CD1c-positive myeloid dendritic cell (primary cell): ENCODE data around the gene NEUROG1.

ENCODE experiments used
- DNase-seq: peaks from one replicate; pipeline ENCODE4 v3.0.0-alpha.2; 2016; ENCODE audit errors: extremely low spot score

Gene NEUROG1

GRCh38 chr5:135564331-135564730 is 28.6 kb upstream of the NEUROG1 start:
- DNase-seq = no peak

DNA sequence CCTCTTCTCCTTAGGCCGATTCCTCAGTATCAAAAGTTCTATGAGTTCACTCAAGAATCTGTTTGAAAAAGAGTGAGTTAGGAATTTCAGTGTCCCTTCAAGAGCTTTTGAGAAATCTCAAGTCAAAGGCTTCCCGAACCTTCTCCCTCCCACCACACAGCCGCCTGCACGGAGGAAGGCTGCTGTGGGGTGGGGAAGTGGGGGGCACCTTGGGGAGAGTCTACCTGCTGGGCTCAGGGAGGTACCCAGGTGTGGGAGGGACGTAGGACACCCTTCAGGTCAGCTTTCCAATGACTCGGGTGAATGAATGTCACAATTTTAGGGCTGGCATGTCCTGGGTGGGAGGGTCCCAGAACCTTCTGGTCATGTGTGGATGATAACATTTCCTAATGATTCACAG is 25.5 kb upstream of the NEUROG1 start:
- no peak for DNase-seq

- DNase-seq = peak; percentile 92
Observed at GRCh38 chr5:135560858-135561257, 25.1 kb upstream of the NEUROG1 start.

DNA sequence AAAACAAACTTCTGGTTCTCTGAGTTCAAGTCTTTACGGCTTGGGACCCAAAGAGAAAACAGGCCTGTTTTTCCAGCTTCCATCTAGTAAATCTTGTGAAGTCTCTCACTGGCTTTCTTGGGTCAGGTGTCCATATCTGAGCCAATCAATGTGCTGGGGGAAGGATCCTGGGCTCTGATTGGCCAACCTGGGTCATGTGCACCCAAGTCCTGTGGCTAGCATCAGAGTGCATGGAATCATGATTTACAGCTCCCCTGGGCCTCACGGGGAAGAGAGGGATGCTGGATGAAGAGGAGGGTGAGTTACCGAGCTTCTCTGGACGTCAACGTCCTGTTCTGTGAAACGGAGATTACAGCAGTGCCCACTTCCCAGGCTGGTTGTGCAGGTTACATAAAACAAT is 23.6 kb upstream of the NEUROG1 start:
- DNase-seq = no peak

GRCh38 chr5:135557076-135557838 is 21.5 kb upstream of the NEUROG1 start:
- DNase-seq = no peak

- no peak for DNase-seq
Observed at GRCh38 chr5:135556620-135557019, 20.9 kb upstream of the NEUROG1 start.

DNA sequence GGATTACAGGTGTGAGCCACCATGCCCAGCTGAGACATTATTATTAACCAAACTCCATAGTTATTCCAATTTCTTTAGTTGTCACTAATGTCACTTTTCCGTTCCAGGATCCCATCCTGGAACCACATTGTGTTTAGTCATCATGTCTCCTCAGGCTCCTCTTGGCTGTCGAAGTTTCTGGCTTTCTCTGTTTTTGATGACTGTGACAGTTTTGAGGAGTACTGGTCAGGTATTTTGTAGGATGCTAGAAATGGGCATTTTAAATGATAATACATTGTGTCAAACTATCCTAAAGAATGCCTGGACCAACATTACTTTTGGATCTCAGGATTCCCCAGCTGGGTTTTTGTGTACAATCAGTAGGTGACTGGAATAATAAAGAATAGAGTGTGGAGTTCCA is 19.8 kb upstream of the NEUROG1 start:
- DNase-seq = no peak

- no peak for DNase-seq
Observed at GRCh38 chr5:135553688-135554462, 18.1 kb upstream of the NEUROG1 start.

- peak; percentile 85 for DNase-seq
Observed at GRCh38 chr5:135551593-135552447, 16.1 kb upstream of the NEUROG1 start.

DNA sequence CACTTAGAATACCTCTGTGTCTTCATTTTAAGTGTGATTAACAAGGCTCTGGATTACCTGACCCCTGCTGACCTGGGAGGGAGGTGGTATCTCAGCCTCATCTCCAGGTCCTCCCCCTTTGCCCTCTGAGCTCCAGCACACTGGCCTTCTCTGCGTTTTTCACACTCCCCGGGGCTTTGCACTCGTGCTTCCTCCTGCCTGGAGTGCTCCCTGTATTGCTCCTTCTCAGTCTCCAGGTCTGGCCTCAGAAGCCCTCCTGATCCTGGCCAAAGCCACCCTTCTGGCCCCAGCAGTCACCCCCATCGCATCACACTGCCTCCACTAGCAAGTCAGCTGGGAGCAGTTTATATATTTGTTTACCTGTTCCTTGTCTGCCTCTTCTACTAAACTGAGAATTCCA is 13.6 kb upstream of the NEUROG1 start:
- no peak for DNase-seq

GRCh38 chr5:135547590-135548254 is 12.0 kb upstream of the NEUROG1 start:
- DNase-seq = no peak

DNA sequence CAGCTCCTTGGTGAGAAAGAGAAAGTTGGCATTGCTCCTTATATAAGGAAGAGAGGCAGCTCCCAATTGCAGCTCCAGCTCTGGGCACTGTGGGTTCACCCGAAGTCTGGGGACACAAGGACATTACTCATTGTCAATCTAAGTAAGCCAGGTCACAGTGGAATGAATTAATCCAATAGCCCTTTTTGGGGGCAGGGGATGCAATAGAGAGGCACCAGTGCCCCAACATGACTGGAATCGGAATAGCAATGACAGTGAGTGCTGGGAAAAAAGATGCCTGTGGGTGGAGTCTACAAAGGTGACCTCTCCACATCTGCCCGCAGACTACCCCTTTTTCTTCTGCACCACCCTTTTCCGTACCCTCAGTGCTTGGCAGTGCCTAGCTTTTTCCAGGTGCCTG is 11.1 kb upstream of the NEUROG1 start:
- no peak for DNase-seq

GRCh38 chr5:135546101-135546500 is 10.3 kb upstream of the NEUROG1 start:
- DNase-seq = no peak

- DNase-seq = no peak
Observed at GRCh38 chr5:135545099-135545498, 9.3 kb upstream of the NEUROG1 start.

GRCh38 chr5:135543485-135544304 is 7.9 kb upstream of the NEUROG1 start:
- DNase-seq = peak; percentile 48

DNA sequence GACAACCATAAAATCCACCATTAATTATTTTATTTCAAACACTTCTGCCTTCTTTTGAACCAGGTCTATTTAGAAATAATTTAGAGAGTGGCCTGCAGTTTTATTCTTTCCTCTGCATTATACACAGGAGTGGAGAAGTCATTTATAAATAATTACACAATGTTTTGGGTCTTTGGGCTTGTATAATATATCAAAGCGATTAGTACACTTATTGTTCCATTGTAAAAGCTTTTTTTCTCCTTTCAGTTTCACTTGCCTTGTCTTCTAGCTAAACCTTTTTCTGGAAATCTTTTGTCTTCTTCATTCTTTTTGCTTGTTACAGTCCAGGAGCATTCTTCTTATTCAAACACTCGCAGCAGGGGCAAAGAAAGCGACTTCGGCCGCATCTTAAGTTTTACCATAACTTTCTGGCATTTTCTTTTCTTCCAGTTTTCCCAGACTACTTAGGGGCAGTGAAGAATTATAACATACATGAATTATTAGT is 7.3 kb upstream of the NEUROG1 start:
- DNase-seq = no peak

- no peak for DNase-seq
Observed at GRCh38 chr5:135541807-135542502, 6.2 kb upstream of the NEUROG1 start.

DNA sequence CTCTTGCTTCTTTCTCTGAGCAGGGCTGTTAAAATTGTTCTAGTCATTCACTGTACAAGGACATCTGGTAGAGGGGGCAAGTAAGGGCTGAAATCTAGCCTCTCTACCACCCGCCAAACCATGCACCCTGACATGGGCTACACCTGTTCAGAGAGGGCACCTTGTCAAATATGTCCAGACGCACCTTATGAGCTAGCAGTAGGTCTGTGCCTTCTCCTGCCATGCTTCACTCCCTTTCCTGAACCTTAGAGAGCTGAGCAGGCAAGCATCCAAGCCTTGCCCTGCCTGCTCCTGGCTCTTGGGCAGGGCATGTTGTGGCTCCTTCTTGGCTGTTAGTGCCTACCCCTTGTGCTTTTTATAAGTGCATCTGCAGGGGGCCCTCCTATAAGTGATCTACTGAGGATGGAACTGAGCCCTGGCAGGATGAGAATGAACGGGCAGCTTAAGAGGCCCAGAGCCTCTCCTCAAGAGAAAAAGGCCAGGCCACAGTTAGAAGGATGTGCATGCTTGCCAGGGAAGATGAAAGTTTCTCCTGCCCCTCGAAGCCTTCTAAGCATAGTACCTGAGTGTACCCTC is 3.8 kb upstream of the NEUROG1 start:
- no peak for DNase-seq

DNA sequence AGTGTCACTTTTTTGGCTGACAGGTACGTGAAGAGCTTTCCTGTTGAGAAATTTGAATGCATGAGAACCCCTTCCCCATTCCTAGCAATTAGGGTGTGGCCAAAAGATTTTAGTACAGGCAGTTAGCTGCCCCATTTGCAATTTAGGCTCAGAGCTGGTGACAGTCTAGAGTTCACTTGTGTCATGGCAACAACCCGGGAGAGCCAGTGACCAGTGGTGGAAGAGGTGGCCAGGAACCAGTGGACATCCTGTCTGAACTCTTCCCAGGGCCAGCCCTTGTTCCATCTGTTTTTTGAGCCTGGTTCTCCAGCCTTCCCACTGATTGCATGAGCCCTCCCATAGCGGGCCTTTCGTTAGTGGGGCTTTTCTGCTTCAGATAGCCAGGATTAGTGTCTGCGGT is 2.5 kb upstream of the NEUROG1 start:
- DNase-seq = no peak

DNA sequence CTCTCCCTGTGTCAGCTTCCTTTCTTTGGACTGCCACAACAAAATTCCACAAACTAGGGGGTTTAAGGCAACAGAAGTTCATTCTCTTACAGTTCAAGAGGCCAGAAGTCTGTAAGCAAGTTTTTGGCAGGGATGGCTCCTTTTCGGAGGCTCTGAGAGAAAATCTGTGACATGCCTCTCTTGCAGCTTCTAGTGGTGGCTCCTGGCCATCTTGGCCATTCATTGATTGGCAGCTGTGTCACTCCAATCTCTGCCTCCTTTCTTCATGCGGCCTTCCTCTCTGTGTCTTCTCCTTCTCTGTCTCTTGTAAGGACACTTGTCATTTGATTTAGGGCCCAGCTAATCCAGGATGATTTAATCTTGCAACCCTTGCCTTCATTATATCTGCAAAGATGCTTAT is 2.0 kb upstream of the NEUROG1 start:
- no peak for DNase-seq
